Gastroesophageal sphincter (tissue), 3 donors: ENCODE data around the gene MAP3K20.

ENCODE experiments used
- EP300 ChIP-seq: sonication (generic); formaldehyde crosslinking; IDR thresholded peaks from one replicate; pipeline ENCODE4 v1.6.1; 2017; ENCODE audit warnings: antibody characterized with exemption, mild to moderate bottlenecking
- POLR2A ChIP-seq, 2 donors: fragments of 450-650 bp; IDR thresholded peaks; one replicate each; pipeline ENCODE4 v1.6.1; 2017; ENCODE audit warnings: antibody characterized with exemption in 2 of 2, mild to moderate bottlenecking in 2 of 2, moderate library complexity in 1 of 2
- POLR2AphosphoS5 ChIP-seq: sonication (generic); formaldehyde crosslinking; IDR thresholded peaks from one replicate; pipeline ENCODE4 v1.6.1; 2017; ENCODE audit warnings: antibody characterized with exemption
- TF ChIP-seq, protein P1 (sequence below), 4 experiments: fragments of 200-600 bp in 2 of 4; fragments of 450-650 bp in 2 of 4; sonication (generic) in 1 of 4; IDR thresholded peaks; one replicate each; pipeline ENCODE4 v1.5.1; 2017 to 2019; ENCODE audit warnings: antibody characterized with exemption in 4 of 4, mild to moderate bottlenecking in 2 of 4, moderate library complexity in 2 of 4

GRCh38 chr2:173117678-173118077 is 42.0 kb downstream of the MAP3K20 start:
- TF ChIP-seq, protein P1, sequence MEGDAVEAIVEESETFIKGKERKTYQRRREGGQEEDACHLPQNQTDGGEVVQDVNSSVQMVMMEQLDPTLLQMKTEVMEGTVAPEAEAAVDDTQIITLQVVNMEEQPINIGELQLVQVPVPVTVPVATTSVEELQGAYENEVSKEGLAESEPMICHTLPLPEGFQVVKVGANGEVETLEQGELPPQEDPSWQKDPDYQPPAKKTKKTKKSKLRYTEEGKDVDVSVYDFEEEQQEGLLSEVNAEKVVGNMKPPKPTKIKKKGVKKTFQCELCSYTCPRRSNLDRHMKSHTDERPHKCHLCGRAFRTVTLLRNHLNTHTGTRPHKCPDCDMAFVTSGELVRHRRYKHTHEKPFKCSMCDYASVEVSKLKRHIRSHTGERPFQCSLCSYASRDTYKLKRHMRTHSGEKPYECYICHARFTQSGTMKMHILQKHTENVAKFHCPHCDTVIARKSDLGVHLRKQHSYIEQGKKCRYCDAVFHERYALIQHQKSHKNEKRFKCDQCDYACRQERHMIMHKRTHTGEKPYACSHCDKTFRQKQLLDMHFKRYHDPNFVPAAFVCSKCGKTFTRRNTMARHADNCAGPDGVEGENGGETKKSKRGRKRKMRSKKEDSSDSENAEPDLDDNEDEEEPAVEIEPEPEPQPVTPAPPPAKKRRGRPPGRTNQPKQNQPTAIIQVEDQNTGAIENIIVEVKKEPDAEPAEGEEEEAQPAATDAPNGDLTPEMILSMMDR (IDR thresholded peaks at IDR 0.05) = no peak
- TF ChIP-seq EP300 (no peak), POLR2A (IDR thresholded peaks at IDR 0.05) (no peak), POLR2AphosphoS5 (no peak)
